HG02610 (cell line): ENCODE measurements around the gene HASPIN.
"Not testable (repeated sequence)": the region's sequence is repeated elsewhere in the genome, so short reads cannot be mapped to it uniquely, and the experiment has no call there.

Experiments
- ATAC-seq: cut with Tn5 transposase; IDR thresholded peaks from one replicate; pipeline ENCODE4 v1.9.1; 2021; ENCODE audit warnings: mild to moderate bottlenecking, moderate library complexity; ENCODE audit not compliant: unreplicated experiment

Gene HASPIN

DNA sequence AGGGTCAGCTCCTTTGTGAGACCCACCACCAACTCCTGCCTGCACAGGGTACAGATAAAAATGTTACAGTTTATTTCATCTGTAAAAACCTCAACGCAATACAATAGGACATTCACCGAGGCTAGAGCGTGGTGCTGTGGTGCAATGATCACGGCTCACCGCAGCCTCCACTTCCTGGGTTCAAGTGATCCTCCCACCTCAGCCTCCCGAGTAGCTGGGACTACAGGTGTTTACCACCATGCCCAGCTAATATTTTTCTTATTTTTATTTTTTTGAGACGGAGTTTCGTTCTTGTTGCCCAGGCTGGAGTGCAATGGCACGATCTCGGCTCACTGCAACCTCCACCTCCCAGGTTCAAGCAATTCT is 11.2 kb downstream of the HASPIN start:
- not testable (repeated sequence) for ATAC-seq

DNA sequence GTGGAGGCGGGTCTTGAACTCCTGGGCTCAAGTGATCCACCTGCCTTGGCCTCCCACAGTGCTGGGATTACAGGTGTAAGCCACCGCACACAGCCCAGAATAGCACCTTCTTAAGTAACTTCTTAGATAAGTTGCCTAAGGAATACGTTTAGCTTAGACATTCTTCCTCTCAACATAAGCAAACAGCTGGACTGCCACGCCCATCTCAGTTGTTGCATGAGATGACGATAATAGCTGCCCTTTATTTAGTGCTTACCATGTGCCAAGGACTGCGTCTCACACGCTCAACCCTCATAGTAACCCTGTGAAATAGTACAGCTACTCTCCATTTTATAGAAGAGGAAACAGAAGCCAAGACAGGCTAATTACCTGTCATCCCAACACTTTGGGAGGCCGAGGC is 11.8 kb downstream of the HASPIN start:
- no peak for ATAC-seq

DNA sequence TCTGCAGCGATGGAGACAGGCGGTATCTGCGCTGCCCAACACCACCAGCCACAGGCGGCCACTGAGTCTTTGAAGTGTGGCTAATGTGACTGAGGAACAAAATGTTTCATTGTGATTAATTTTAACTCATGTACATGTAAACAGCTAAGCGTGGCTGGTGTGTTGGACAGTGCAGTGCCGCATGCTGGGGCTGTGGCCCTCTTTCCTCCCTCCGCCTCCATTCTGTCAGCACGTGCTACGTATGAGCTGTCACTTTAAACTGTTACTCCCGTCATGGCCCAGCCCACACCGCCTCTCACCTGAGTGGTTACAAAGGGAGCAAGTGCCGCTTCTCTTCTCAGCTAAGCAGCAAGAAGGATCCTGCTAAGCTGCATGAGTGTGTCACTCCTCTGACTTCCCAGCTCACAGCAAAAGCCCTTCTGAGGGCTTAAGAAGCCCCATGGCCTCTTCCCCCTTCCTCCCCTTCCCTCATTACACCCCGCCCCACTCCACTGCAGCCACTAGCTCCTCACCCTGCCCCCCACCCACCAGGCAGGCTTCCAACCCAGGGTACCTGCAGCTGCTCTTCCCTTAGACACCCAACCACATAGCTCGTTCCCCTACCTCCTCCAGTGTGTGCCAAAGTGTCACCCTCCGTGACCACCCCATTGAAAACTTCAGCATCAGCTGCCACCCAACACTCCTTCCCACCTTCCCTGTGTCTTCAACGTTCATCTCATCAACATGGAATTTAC is 15.0 kb downstream of the HASPIN start:
- ATAC-seq, result no peak

GRCh38 chr17:3739422-3740124 is 15.9 kb downstream of the HASPIN start:
- no peak for ATAC-seq

- ATAC-seq, result no peak
These were observed 16.9 kb downstream of the HASPIN start for GRCh38 chr17:3740611-3741073.

DNA sequence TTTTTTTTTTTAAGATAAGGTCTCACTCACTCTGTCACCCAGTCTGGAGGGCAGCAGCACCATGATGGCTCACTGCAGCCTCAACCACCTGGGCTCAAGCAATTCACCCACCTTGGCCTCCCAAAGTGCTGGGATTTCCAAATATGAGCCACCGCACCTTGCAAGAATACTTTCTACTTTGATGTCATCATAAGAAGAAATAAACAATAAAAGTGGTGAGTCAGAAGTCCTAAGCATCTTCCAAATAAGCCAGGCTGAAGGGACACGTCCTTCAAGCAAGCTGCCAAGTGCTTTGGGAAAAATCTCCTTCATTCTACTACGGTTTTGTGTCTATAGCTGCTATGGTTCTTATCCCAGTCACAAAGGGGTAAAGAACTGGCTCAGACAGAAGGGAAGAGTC is 20.3 kb downstream of the HASPIN start:
- no peak for ATAC-seq

GRCh38 chr17:3745071-3745470 is 21.4 kb downstream of the HASPIN start:
- ATAC-seq, result no peak

DNA sequence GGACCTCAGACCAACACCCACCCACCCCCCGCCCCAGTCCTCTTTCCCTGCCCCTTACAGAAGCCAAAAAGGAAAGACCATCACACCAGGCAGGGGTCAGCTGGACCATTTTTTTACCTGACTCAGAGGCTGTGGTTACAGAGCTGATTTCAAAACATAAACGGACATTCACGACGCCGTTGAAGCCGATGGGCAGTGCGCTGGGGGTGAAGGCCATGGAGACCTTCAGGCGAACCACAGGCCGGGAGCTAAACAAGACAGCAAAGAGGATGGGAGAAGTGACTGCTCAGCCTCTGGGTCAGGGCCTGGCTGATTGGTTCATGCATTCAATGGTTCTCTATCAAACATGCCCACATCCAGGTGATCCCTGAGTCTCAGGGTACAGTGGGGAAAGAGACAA is 24.1 kb downstream of the HASPIN start:
- ATAC-seq, result no peak

DNA sequence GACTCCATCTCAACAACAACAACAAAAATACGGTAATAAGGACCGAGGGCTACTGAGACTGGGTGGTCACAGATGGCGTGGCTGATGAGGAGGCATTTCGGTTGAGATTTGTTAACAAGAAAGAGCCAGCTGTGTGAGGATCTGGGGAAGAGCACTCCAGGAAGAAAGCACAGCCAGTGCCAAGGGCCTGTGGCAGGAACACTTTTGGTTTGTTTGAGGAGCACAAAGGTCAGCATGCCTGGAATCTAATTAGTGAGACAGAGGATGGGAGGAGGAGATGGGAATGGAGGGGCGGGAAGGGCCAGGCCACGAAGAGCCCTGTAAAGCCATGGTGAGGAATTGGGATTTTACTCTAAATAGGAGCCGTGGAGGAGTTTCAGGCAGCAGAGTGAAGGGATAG is 24.9 kb downstream of the HASPIN start:
- ATAC-seq, result no peak

- no peak for ATAC-seq
These were observed 26.6 kb downstream of the HASPIN start for GRCh38 chr17:3750296-3750695.

- ATAC-seq, result no peak
These were observed 27.2 kb downstream of the HASPIN start for GRCh38 chr17:3750926-3751325.

DNA sequence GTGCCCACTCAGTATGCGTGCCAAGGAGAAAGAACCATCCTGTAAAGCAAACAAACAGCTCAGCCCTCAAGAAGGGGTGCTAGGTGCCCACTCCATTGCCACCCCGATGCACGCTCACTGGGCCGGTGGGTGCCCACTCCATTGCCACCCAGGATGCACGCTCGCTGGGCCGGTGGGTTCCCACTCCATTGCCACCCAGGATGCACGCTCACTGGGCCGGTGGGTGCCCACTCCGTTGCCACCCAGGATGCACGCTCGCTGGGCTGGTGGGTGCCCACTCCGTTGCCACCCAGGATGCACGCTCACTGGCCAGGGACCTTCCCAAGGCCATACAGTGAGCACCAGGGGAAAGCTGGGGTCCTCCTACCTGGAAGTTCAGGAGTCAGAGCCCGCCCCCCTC is 28.1 kb downstream of the HASPIN start:
- no peak for ATAC-seq

DNA sequence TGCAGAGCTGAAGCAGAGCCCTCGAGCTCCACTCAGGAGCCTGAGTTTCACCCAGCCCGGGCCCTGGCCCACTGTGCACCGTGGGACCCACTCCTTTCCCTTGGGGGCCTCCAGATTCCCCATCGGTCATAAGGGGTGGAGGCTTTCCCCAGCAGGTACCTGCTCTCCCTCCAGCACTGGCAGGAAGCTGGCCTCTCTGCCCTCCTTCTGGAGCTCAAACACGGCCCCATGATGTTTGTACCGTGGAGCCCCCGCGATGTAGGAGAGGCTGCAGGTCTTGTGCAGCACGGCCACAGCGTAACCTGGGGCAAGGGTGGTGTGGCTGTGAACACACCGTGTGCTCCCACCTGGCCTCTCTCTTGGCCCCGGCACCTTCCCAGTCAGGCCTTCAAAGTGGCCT is 29.9 kb downstream of the HASPIN start:
- ATAC-seq, result no peak

DNA sequence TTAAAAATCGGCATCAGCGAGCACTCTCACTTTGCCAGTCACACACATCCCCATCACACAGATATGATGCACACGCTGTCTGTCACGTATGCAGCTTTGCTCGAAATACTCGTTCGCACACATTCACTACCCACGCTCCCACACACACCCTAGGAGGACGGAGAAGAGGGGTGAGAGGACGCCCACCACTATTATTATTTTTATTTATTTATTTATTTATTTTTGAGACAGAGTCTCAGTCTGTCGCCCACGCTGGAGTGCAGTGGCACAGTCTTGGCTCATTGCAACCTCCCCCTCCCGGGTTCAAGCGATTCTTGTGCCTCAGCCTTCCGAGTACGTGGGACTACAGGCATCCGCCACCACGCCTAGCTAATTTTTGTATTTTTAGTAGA is 30.4 kb downstream of the HASPIN start:
- no peak for ATAC-seq

GRCh38 chr17:3754458-3755334 is 31.0 kb downstream of the HASPIN start:
- ATAC-seq, result no peak

DNA sequence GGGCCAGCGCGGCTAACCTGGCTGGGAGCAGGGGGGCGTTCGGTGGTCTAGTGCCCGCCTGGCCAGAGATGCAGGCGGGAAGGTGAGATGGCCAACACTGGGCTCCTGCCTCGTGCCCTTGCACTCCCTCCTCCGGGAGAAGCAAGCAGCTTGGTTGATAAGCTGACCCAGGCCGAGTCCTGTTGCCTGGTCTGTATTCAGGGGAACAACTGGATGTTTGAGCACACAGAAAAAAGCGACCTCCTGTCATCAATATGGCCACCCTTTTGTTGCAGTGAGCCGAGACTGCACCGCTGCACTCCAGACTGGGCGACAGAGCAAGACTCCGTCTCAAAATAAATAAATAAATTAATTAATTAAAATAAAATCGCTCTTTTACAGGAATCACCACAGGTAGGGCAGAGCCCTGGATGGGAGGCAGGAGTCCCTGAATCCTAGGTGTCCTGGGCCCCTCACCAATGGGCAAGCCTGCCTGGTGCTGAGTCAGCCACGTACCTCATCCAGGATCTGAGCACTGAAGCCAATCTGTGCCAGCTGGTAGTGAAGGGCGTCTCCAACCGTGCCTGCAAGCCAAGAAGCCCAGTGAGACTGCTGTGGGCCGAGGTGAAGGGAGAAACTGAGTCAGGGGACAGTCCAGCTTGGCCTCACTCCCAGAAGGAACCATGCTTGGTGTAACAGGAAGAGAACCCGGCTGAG is 31.8 kb downstream of the HASPIN start:
- ATAC-seq, result no peak

- ATAC-seq, result no peak
These were observed 36.0 kb downstream of the HASPIN start for GRCh38 chr17:3759597-3760216.

DNA sequence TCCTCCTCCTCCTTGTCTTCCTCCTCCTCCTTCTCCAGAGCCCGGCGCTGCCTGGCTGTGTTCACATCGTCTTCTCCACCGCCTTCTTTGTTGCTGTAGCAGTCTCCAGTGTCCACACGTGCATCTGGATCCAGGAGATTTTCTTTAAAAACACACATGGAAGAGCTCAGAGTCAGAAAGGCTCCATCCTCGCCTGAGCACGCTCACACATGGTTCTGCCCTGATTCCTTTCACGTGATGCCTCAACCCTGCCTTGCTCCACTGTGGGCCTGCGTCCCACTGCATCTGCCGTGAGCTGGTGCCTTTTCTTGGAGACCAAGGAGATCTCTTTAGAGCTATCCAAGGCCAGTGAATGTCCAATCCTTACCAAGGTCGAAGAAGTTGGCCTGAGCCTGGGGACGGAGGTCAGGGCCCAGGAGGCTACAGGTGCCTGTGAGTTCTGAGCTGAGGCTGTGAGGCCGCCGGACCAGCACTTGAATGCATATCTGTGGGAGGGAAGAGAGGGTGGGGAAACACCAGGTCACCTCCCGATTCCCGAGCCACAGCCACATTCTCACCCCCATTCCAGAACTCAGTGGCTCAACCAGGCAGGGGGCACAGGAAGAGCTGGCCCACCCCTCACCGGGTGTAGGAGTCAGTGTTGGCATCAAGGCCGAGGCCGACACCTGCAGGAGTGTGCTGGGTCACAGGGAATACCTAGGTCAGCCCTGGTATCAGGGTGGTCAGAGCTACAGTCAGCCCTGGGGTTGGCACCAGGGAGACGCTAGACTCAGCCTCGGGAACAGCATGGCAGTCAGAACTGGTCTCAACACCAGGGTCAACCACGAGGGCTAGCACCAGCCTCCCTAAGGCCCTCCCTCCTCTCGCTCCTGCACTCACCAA is 37.6 kb downstream of the HASPIN start:
- ATAC-seq, result no peak

- ATAC-seq, result no peak
These were observed 38.2 kb downstream of the HASPIN start for GRCh38 chr17:3761918-3762380.
